GM13976 (cell line): ENCODE measurements around the gene IGFLR1.

Source experiments
- DNase-seq: peaks from one replicate; pipeline ENCODE4 v3.0.0; 2012; ENCODE audit warnings: low spot score
- in situ Hi-C: fragments of 300-500 bp; cut with MboI; formaldehyde crosslinking; loops from one replicate; pipeline ENCODE4 v1.12.0; 2022; ENCODE audit warnings: low sequenced_read_pairs, mixed read lengths, inconsistent platforms; ENCODE audit not compliant: unreplicated experiment
- TF ChIP-seq, protein P1 (sequence below): IDR thresholded peaks from 2 replicates; pipeline ENCODE4 v1.5.1; 2012; ENCODE audit warnings: borderline replicate concordance, mild to moderate bottlenecking; ENCODE audit not compliant: insufficient read depth; ENCODE audit errors: extremely low read depth, missing control alignments, control extremely low read depth

Gene IGFLR1

GRCh38 chr19:35743640-35744429 is 1.6 kb upstream of the IGFLR1 start:
- TF ChIP-seq, protein P1, sequence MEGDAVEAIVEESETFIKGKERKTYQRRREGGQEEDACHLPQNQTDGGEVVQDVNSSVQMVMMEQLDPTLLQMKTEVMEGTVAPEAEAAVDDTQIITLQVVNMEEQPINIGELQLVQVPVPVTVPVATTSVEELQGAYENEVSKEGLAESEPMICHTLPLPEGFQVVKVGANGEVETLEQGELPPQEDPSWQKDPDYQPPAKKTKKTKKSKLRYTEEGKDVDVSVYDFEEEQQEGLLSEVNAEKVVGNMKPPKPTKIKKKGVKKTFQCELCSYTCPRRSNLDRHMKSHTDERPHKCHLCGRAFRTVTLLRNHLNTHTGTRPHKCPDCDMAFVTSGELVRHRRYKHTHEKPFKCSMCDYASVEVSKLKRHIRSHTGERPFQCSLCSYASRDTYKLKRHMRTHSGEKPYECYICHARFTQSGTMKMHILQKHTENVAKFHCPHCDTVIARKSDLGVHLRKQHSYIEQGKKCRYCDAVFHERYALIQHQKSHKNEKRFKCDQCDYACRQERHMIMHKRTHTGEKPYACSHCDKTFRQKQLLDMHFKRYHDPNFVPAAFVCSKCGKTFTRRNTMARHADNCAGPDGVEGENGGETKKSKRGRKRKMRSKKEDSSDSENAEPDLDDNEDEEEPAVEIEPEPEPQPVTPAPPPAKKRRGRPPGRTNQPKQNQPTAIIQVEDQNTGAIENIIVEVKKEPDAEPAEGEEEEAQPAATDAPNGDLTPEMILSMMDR: no peak
- in situ Hi-C loops: no loop called here
- no peak for DNase-seq

GRCh38 chr19:35741203-35741515 is 1.1 kb downstream of the IGFLR1 start:
- in situ Hi-C loops: no loop called here
- DNase-seq: no peak
- TF ChIP-seq, protein P1: no peak

- in situ Hi-C loops: no loop called here
- TF ChIP-seq, protein P1: peak; percentile 8
- peak; percentile 99 for DNase-seq
Measured at GRCh38 chr19:35740423-35741202, 1.6 kb downstream of the IGFLR1 start.

GRCh38 chr19:35740108-35740422 is 2.2 kb downstream of the IGFLR1 start:
- in situ Hi-C loops: no loop called here
- no peak for DNase-seq
- TF ChIP-seq, protein P1: no peak

- DNase-seq: no peak
- in situ Hi-C loops: no loop called here
- TF ChIP-seq, protein P1: no peak
Measured at GRCh38 chr19:35739275-35740107, 2.8 kb downstream of the IGFLR1 start.

DNA sequence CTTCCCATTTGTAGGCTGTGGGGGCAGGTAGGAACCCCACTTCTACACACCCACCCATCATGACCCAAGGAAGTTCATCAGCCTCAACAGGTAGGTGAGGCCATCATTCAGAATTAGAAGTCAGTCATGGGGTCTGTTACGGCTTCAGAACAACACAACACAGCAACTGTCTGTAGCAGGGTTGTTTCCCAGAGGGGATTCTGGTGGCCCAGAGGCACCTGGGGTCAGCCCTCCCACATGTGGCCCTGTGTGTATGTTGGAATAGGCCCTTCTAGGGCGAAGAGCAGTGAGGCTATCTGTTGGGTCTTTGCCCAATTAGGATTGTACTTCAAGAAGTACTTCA is 3.4 kb downstream of the IGFLR1 start:
- DNase-seq: no peak
- TF ChIP-seq, protein P1: no peak
- in situ Hi-C loops: no loop called here
